DLD1 (cell line): ENCODE measurements around the gene SOCS3.
"Not testable (repeated sequence)": the region's sequence is repeated elsewhere in the genome, so short reads cannot be mapped to it uniquely, and the experiment has no call there.

Source experiments
- in situ Hi-C: cut with HindIII; loops from 2 replicates; pipeline ENCODE4 v1.10.0; 2017; ENCODE audit warnings: low sequenced_read_pairs

SOCS3 gene

GRCh38 chr17:78314683-78315354 is 45.1 kb downstream of the SOCS3 start:
- in situ Hi-C loops: no loop called here

GRCh38 chr17:78313735-78314648 is 45.9 kb downstream of the SOCS3 start:
- in situ Hi-C loops: no loop called here

- in situ Hi-C loops: not testable (repeated sequence)
Measured at GRCh38 chr17:78309659-78310255, 50.1 kb downstream of the SOCS3 start.

- in situ Hi-C loops: no loop called here
Measured at GRCh38 chr17:78307887-78308638, 51.8 kb downstream of the SOCS3 start.

GRCh38 chr17:78306913-78307312 is 53.0 kb downstream of the SOCS3 start:
- in situ Hi-C loops: no loop called here
